HG02885 (cell line): ENCODE results near the gene H19.

ENCODE experiments used
- ATAC-seq: cut with Tn5 transposase; IDR thresholded peaks from one replicate; pipeline ENCODE4 v1.9.1; 2021; ENCODE audit warnings: mild to moderate bottlenecking; ENCODE audit not compliant: unreplicated experiment, poor library complexity

H19 gene

GRCh38 chr11:1987024-1987423, 10.6 kb downstream of the H19 start:
- ATAC-seq = no peak

GRCh38 chr11:1983601-1983961, 14.1 kb downstream of the H19 start:
- ATAC-seq = no peak

GRCh38 chr11:1982873-1983600, 14.6 kb downstream of the H19 start:
- no peak for ATAC-seq

DNA sequence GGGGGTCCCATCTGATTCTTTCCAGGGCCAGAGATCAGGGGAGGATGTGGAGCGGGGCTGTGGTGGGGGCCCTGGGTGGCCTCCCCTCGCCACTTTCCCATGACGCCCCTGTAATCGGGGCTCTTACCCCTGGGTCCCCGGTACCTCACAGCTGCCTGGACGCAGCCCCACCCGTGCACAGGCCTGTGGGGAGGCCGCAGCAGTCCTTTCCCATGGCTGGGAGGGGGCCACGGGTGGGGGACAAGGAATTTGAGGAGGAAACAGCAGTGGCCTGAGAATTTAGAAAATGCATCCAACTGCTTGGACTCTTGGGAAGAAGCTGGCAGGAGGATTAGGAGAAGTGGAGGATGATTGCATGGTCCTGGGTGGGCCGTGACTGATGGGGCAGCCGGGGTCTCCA, 18.0 kb downstream of the H19 start:
- no peak for ATAC-seq

- no peak for ATAC-seq
Measured at GRCh38 chr11:1978720-1979473, 18.7 kb downstream of the H19 start.

- ATAC-seq = no peak
Measured at GRCh38 chr11:1975185-1975584, 22.5 kb downstream of the H19 start.

DNA sequence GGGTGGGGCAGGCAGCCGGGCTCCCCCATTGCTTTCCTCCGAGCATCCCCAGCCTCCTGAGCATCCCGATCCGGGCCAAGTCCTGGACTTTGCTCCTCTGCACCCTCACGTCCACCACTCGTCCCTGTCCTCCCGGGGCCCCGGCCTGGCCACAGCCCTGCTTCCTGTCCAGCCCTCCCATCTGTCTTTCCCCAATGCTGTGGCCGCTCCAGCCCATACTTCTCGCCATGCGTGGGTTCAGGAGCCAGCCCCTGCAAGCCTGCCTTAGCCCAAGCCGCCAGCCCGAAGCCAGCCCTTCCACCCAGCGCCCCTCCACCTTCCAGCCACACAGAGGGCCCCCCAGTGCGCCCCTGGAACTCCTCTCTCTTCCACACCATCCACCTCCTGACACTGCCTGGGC, 26.7 kb downstream of the H19 start:
- ATAC-seq = no peak

- ATAC-seq = no peak
Measured at GRCh38 chr11:1969776-1970175, 27.9 kb downstream of the H19 start.

GRCh38 chr11:1969035-1969434, 28.6 kb downstream of the H19 start:
- ATAC-seq = no peak

DNA sequence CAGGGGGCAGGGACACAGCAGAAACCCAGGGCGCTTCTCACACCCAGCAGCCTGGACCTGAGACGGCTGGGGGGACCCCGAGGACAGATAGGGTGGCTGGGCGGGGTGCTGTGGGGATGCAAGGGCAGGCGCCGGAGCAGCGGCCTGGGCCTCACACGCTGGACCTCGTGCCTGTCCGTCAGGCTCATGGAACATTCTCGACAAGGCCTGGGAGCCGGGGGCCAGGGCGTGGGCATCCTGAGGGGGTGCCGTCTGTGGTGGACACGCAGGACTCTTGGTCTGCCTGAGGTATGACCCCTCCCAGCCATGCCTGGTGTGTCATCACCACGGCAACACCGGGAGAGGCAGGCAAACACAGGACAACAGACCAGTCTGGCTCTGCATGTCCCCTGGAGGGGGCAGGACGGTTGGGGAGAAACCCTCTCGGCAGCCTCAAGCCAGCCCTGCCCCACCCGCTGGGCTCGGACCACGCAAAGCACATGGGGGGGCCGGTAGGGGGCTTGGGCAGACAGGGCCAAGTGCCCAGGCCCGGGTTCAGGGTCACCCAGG, 29.1 kb downstream of the H19 start:
- ATAC-seq = no peak

GRCh38 chr11:1967641-1968225, 29.9 kb downstream of the H19 start:
- ATAC-seq = no peak

- ATAC-seq = no peak
Measured at GRCh38 chr11:1966531-1966930, 31.1 kb downstream of the H19 start.

DNA sequence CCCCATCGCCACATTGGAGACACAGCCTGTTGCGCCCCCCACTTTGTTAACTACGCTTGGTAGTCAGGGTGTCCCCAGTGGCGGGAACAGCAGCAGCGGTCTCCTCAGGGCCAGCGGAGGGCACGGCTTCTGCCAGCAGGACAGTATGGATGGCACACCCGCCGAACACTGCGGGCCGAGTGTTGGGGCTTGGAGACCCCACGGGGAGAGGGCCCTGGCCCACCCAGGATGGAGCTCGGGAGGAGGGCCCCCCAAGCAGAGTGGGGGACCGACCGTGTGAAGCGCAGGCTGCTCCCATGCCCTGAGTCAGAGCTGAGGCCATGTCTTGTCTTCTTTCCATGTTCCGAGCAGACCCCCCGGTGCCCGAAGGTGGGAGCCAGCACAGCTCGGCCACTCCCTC, 32.7 kb downstream of the H19 start:
- ATAC-seq = no peak

GRCh38 chr11:1964348-1964747, 33.3 kb downstream of the H19 start:
- ATAC-seq = no peak

- ATAC-seq = no peak
Measured at GRCh38 chr11:1963864-1964263, 33.8 kb downstream of the H19 start.

GRCh38 chr11:1959786-1960185, 37.9 kb downstream of the H19 start:
- no peak for ATAC-seq

- ATAC-seq = no peak
Measured at GRCh38 chr11:1958367-1958766, 39.3 kb downstream of the H19 start.

DNA sequence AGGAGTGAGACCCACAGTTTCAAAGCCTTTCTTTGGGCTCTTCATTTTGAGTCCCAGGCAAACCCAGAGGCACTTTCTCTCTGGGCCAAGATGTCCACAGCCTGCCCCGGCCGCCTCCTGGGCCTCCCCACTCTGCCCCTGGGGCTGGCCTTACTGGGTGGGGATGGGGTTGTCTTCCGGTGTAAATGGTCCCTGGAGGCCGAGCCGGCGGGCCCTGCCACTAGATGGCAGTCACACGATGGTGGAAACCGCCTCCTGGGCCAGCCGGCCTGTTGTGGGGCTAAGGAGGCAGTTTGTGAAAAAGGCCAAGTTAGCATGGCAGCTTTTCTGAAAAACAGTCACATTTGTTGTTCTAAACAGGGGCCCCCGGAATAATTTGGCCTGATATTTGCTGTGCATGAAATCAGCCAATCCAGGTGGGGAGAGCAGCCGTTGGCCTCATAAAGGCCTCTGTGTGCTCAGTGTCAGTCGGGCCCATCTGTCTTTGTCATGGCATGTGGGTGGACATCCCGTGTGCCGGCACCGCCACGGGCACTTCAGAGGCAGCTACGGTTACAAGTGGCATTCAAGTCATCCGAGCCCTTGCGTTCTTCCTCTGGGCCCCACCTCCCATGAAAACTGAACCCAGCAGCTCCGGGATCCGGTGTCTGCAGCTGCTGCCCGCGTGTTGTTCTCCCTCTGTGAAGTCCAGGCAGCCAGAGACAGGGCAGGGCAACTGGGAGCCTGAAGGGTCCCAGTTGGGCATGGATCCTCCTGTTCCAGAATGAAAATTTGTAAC, 44.0 kb downstream of the H19 start:
- no peak for ATAC-seq

DNA sequence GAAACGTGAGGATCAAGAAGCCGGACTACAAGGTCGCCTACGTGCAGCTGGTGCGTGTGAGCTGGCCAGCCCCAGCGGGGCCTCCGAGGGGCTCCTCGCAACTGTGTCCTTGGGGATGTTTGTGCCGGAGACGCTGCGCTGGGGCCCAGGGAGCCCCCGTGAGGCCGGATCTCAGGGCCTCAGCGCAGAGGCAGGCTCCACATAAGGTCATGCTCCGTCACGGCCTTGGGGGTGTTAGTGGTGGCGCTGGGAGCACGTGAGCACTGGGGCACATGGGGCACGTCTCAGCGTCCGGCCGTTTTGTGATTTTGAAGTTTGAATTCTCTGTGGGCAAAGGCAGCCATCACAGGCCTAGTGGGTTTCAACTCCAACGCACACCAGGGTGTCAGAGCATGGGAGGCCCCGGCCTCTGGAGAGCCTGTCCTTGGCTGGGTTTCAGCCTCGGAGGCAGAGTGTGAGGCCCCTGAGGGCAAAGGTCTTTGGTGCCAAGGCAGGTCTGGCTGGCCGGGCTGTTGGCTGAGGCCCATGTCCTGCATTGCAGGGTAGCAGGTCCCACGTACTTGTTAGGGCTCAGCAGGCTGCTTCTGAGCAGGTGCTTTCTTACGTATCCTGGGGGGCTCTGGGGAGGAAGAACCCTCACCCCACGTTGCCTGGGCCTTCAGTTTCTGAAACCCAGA, 44.7 kb downstream of the H19 start:
- ATAC-seq = no peak

DNA sequence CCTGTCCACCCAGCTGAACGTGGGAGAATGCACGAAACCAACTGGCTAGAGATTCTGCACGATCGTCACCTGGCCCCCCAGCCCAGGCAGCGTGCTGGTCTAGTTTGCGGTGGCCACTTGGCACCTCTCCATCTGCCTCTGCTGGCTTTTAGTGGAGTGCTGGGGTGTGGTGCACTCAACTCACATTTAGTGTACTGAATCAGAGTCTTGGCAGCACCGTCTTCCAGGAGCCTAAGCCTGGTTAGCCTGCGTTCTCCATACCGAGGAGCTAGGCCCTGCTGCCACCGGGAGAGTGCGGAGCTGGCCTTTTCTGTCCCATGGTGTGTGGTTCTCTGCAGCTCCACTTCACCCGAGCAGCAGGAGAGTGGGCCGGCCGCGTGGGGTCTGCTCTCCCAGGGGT, 47.7 kb downstream of the H19 start:
- ATAC-seq = no peak
